LoVo (cell line): ENCODE data around the gene CTIF.

Source experiments
- DNase-seq: peaks from one replicate; pipeline ENCODE4 v3.0.0-alpha.2; 2016; ENCODE audit warnings: low spot score

Gene CTIF

DNA sequence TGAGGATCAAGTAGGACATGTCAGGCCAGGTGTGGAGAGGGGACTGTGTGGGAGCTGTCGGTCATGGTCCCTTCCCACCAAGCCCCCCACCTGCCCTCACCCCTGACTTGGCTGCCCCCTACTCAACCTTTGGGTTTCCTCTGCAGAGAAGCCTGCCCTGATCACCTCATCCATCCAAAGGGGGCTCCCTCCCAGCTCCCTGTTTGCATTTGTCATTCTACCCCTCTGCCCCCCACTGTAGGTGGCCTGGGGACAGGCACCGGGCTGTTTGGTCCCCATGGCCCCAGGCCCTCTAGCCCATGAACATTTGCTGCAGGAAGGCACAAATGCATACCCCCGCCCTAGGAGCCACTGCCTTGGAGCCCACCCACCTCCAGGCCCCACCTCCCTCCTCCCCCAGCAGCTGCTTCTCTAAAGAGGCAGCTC lies 296.9 kb downstream of the CTIF start:
- no peak for DNase-seq

DNA sequence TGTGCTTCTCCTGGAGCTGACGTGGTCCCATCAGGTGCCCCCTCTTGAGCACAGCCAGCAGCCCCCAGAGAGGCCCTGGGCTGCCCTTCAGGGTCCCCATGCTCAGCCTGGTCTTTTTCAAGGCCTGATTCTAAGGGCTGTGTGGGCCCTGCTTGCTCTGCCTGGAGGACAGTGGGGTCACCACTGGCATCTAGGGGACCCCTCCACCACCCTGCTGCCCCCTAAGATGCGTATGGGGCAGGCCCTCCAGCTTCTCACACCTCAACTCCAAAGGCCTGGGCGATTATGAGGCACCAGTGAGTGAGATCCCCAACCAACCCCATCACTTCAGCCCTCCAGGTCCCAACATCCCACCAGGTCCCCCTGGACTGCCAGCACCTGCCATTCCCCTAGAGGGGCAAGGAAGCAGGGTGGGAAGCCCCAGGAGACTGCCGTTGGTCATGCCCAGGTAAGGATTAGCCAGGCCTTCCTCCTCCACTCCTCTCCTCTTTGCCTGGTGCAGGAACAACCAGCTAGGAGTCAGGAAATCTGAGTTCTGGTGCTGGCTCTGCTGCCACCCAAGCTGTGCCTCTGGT lies 297.5 kb downstream of the CTIF start:
- DNase-seq = no peak

- no peak for DNase-seq
Measured at GRCh38 chr18:48836806-48837615, 298.2 kb downstream of the CTIF start.

DNA sequence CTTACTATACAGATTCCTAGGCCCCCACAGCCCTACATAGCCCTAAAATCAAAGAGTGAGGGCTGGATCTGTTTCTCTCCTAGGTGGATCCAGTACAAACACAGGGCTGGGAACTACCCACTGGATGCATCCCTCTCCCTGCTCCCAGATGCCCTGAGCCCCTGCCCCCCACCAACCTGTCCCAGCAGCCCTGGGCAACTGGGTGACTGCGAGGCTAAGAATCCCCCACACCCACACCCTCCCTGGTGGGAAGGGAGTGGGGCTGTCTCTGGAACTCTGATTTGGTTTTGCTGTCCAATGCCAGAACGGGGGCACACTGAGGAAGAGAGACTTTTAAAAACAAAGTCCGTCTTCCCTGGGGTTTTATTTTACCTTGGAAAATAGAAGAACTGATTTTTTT lies 298.8 kb downstream of the CTIF start:
- no peak for DNase-seq

DNA sequence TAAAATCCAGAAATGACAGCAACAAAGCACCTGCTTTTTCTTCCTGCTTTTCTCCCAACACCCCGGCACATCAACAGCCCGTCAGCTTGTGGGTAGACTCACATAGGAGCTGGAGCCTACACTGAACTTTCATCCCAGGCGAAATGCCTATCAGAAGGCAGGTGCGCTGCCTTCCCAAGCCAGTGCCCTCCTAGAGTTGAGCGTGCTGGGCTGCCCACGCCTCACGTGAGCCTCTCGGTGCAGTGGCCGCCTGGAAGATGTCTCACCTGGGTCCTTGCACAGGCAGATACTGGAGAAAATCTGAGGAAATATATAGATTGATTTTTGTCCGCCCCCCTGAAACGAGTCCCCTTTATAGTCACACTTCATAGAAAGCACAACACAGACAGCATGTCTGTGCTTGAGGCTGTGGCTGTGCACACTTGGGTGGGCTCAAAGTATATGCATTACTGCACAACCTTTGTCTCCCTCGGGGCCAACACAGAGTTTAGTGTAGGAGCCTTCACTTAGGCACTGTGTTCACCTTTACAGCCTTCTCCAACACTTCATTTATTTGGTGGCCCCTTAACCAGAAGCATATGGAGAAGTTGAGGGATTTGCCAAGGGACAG lies 299.4 kb downstream of the CTIF start:
- DNase-seq = no peak

DNA sequence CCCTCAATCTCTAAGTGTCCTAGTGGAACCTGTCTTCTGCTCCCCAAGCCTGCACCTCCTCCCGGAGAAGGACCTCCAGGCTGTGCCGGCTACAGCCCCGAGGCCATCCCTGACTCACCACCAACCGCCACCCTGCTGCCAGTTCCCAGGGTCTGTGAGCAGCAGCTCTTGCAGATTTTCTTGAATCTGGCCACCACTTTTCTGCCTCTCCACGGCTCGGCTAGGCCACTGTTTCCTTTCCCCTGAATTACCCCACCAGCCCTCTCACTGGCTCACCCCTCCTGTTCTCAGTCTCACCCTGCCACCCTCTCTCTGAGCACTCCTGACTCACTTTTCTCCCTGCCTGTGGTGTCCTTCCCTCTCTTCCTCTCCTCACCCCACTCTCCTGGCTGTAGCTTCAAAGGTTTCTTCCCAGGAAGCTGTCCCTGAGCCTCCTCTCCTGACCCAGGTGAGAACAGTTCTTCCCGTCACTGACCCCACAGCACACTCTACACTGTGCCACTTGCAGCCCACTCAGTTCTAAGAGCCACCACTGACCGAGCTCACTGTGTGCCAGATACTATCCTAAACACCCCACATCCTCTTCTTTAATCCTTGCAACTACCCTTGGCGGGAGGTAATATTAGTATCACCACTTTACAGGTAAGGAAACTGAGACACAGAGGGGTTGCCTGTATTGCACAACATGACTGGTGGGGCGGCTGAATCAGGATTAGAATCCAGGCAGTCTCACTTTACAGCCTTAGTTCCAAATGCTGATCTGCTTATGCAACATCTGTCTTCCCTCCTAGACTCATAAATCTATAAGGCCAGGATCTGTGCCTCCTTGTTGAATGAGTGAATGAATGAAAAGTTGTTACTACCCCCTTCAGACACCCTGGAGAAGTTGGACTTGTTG lies 300.3 kb downstream of the CTIF start:
- no peak for DNase-seq

- no peak for DNase-seq
Measured at GRCh38 chr18:48839819-48840490, 301.1 kb downstream of the CTIF start.

- no peak for DNase-seq
Measured at GRCh38 chr18:48840491-48840877, 301.7 kb downstream of the CTIF start.

DNA sequence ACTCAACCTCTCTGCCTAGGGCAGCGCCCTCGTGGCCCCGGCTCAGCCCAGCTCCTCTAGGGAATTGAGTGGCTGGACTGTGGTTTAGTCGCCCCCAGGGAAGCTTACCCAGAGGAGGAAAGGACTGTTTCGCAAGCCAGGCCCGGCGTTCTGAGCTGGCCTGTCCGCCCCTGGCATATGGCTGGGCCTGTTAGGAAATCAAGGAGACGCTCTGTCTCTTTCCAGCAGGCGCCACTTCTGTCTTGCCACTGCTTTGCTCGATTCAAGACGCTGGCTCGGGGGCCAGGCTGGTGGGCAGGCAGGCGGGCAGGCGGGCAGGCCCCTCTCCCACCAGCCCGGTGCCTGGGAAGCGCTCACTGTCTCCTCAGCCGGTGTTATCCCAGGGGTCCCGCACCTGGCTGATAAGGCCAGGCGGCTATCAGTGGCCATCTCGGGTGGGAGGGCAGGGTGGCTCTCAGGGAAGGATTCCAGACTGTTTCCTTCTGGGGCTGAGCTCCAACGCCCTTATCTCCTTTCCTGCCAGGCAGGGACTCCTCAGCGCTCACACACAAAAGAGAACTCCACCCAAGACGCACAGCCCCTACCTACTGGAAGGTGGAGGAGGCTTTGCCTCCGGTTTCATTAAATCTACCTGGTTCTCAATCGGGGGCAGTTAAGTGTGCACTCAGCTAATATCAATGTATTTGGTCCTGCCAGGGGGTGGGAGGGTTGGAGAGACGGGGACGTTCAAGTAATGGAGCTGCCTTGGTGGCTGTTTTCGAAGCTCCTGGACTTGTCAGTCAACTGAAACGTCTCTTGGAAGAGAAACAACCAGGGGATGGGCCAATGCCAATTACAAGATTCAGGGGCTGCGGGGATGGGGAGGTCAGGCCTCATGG lies 302.8 kb downstream of the CTIF start:
- DNase-seq = no peak

- no peak for DNase-seq
Measured at GRCh38 chr18:48842259-48843061, 303.6 kb downstream of the CTIF start.

DNA sequence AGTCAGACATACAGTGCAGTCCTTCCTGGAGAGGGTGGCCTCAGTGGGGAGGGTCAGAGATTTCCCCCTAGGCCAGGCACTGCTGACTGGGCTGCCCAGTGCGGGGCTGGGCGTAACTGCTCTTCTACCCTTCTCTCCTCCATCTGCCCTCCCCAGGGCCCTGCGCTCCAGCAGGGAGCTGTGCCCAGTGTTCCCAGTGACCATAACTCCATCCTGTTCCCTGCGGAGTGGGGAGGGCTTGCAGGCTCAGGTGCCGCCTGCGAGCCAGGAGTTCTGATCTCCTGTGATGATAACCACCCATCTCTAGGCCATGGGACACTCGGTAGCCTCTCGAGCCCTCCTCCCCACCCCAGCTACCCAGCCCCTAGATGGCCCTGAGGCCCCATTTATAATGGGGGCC lies 304.3 kb downstream of the CTIF start:
- no peak for DNase-seq

- no peak for DNase-seq
Measured at GRCh38 chr18:48843596-48843995, 304.8 kb downstream of the CTIF start.

- no peak for DNase-seq
Measured at GRCh38 chr18:48844271-48844670, 305.4 kb downstream of the CTIF start.

DNA sequence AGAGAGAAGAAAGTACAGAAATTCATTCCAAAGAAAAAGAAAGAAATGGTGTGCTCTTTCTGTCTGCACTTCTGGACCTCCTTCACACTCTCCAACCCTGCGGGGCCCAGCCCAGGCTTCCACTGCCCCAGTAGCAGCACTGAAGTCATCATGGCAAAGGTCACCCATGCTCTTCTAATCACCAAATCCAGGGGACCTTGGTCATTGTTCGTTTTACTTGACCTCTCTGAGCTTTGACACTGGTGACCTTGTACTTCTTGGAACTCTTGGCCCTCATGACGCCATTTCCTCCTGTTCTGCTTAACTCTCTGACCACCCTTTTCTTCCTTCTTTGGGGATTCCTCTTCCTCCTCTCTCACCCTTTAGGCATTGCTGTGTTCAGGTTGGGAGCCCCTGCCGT lies 306.3 kb downstream of the CTIF start:
- no peak for DNase-seq

- DNase-seq = no peak
Measured at GRCh38 chr18:48846423-48846932, 307.6 kb downstream of the CTIF start.

- DNase-seq = no peak
Measured at GRCh38 chr18:48847807-48848486, 309.1 kb downstream of the CTIF start.

GRCh38 chr18:48848641-48849143 lies 309.9 kb downstream of the CTIF start:
- DNase-seq = no peak

DNA sequence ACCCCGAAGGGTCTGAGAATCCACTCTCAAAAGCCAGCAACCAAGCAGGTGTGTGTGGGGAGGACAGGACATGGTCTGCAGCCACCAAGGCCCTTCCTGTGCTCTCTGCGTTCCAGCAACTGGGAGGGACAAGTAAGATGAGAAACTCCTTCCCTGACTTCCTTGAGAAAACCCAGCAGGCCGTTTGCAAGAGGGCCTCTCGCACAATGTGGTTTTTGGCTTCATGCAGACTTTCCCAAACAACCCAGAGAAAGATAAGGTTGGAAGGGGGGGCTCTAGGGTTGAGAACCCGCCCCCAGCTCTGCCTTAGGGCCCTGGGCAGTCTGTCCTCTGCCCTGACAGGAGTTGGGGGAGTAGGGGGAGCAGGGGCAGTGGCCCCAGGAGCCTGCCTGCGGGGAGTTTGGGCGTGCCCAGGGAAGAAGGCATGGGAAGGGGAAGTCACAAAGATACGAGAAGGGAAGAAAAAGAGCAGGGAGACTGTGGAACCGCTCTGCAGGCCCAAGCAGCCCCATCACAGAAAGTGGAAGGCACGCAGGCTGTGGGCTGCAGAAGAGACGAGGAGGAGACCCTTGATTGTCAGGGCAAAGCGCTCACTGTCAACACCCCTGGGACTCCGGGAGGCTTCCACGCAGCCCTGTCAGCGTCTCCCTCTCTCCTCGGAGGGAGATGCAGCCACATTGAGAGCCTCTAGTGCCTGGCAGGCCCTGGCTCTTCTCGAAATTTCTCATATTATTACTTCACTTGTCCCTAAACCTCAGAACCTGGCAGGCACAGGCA lies 312.2 kb downstream of the CTIF start:
- DNase-seq = no peak
